HEK293 (cell line): ENCODE measurements around the gene PAX3.

Experiments
- CTCF ChIA-PET: fragments of 350-600 bp; formaldehyde crosslinking; extraction: SDS; loops from one replicate; lab custom pipeline; 2021; ENCODE audit warnings: antibody characterized with exemption; lab: Yijun Ruan, JAX
- POLR2A ChIA-PET: fragments of 300-600 bp; formaldehyde crosslinking; extraction: SDS; loops from one replicate; lab custom pipeline; 2020; ENCODE audit warnings: antibody characterized with exemption, inconsistent platforms; lab: Yijun Ruan, JAX
- H3K27ac ChIP-seq: fragments of 200-500 bp; sonication (Bioruptor generic); 2 replicates; pipeline ENCODE4 v1.5.1; 2014; ENCODE audit warnings: low read depth, low read length, control low read depth, inconsistent platforms; ENCODE audit errors: extremely low read depth
- H3K36me3 ChIP-seq, 2 experiments: fragments of 200-500 bp in 1 of 2; sonication (Bioruptor generic) in 1 of 2; 1 replicate in 1 of 2; 2 replicates in 1 of 2; pipeline ENCODE4 v1.5.1; 2014 to 2017; ENCODE audit warnings: inconsistent platforms in 2 of 2, low read length in 2 of 2; ENCODE audit not compliant: control insufficient read depth in 2 of 2, insufficient read depth in 1 of 2
- H3K4me1 ChIP-seq: fragments of 200-500 bp; sonication (Bioruptor generic); 2 replicates; pipeline ENCODE4 v1.5.1; 2014; ENCODE audit warnings: mild to moderate bottlenecking, low read length, inconsistent platforms; ENCODE audit not compliant: control insufficient read depth, insufficient read depth
- H3K4me3 ChIP-seq: 2 replicates; pipeline ENCODE4 v1.5.1; 2011; ENCODE audit warnings: low read depth, mild to moderate bottlenecking, control low read depth, low read length, moderate library complexity
- H3K9me3 ChIP-seq: fragments of 200-500 bp; sonication (Bioruptor generic); 2 replicates; pipeline ENCODE4 v1.5.1; 2014; ENCODE audit warnings: low read depth, low read length, inconsistent platforms; ENCODE audit not compliant: control insufficient read depth, insufficient read depth
- GLIS2 ChIP-seq: fragments of 450-650 bp; formaldehyde crosslinking; IDR thresholded peaks from 2 replicates; pipeline ENCODE4 v1.5.1; 2016; ENCODE audit warnings: missing biosample characterization, missing genetic modification characterization
- PRDM2 ChIP-seq: fragments of 450-650 bp; formaldehyde crosslinking; IDR thresholded peaks from 2 replicates; pipeline ENCODE4 v1.5.1; 2016; ENCODE audit warnings: missing biosample characterization, missing genetic modification characterization, borderline replicate concordance
- REST ChIP-seq: fragments of 450-650 bp; formaldehyde crosslinking; IDR thresholded peaks from 2 replicates; pipeline ENCODE4 v1.5.1; 2016; ENCODE audit warnings: missing biosample characterization, missing genetic modification characterization
- ZBTB44 ChIP-seq: fragments of 450-650 bp; IDR thresholded peaks from 2 replicates; pipeline ENCODE4 v1.5.1; 2018; ENCODE audit warnings: missing biosample characterization, mild to moderate bottlenecking, missing genetic modification characterization
- ZFP69B ChIP-seq: fragments of 450-650 bp; formaldehyde crosslinking; IDR thresholded peaks from 2 replicates; pipeline ENCODE4 v1.5.1; 2016; ENCODE audit warnings: missing biosample characterization, missing genetic modification characterization
- ZNF148 ChIP-seq: fragments of 450-650 bp; formaldehyde crosslinking; IDR thresholded peaks from 2 replicates; pipeline ENCODE4 v1.5.0; 2017; ENCODE audit warnings: missing biosample characterization, missing genetic modification characterization, borderline replicate concordance
- ZNF16 ChIP-seq: fragments of 450-650 bp; formaldehyde crosslinking; IDR thresholded peaks from 2 replicates; pipeline ENCODE4 v1.5.1; 2016; ENCODE audit warnings: low read depth, missing biosample characterization, missing genetic modification characterization
- ZNF248 ChIP-seq: fragments of 450-650 bp; formaldehyde crosslinking; IDR thresholded peaks from 2 replicates; pipeline ENCODE4 v1.5.1; 2017; ENCODE audit warnings: missing biosample characterization, missing genetic modification characterization
- ZNF292 ChIP-seq: fragments of 450-650 bp; formaldehyde crosslinking; IDR thresholded peaks from 2 replicates; pipeline ENCODE4 v1.5.1; 2016; ENCODE audit warnings: low read depth, missing biosample characterization, missing genetic modification characterization, borderline replicate concordance
- ZNF335 ChIP-seq: fragments of 450-650 bp; formaldehyde crosslinking; conservative IDR thresholded peaks from 2 replicates; pipeline ENCODE4 v1.5.1; 2016; ENCODE audit warnings: missing biosample characterization, missing genetic modification characterization
- ZNF341 ChIP-seq: fragments of 450-650 bp; formaldehyde crosslinking; IDR thresholded peaks from 2 replicates; pipeline ENCODE4; 2016; ENCODE audit warnings: low read depth, missing biosample characterization, missing genetic modification characterization
- ZNF398 ChIP-seq: fragments of 450-650 bp; formaldehyde crosslinking; IDR thresholded peaks from 2 replicates; pipeline ENCODE4 v1.5.1; 2017; ENCODE audit warnings: missing biosample characterization, missing genetic modification characterization
- ZNF404 ChIP-seq: fragments of 450-650 bp; formaldehyde crosslinking; IDR thresholded peaks from 2 replicates; pipeline ENCODE4 v1.5.1; 2017; ENCODE audit warnings: missing biosample characterization, missing genetic modification characterization
- ZNF416 ChIP-seq: fragments of 450-650 bp; formaldehyde crosslinking; IDR thresholded peaks from 2 replicates; pipeline ENCODE4 v1.5.1; 2016; ENCODE audit warnings: missing biosample characterization, missing genetic modification characterization
- ZNF664 ChIP-seq: fragments of 450-650 bp; formaldehyde crosslinking; IDR thresholded peaks from 2 replicates; pipeline ENCODE4 v1.5.1; 2016; ENCODE audit warnings: missing biosample characterization, missing genetic modification characterization
- ZNF707 ChIP-seq: fragments of 450-650 bp; formaldehyde crosslinking; IDR thresholded peaks from 2 replicates; pipeline ENCODE4 v1.5.1; 2016; ENCODE audit warnings: missing biosample characterization, missing genetic modification characterization
- ZSCAN5A ChIP-seq: fragments of 450-650 bp; formaldehyde crosslinking; IDR thresholded peaks from 2 replicates; pipeline ENCODE4 v1.5.1; 2016; ENCODE audit warnings: missing biosample characterization, missing genetic modification characterization

The PAX3 gene

GRCh38 chr2:222249444-222249843 is 49.4 kb downstream of the PAX3 start:
- H3K36me3 ChIP-seq = no peaks in the 10 kb centered on the region
- ChIA-PET CTCF (interaction anchor here (0.7 to 1.1 kb wide), 2 partner anchors 45 to 183 kb away, joined by 3 read pairs; no protein-coding TSS in a partner anchor), POLR2A (no interaction called here)
- no peak overlapping the region for H3K4me3 ChIP-seq
- H3K4me1 ChIP-seq = no peaks in the 10 kb centered on the region
- TF ChIP-seq REST (tag by site-specific recombination) (no peak), ZNF16 (tag by site-specific recombination) (no peak), ZNF148 (tag by site-specific recombination) (no peak), ZNF248 (tag by site-specific recombination) (no peak), GLIS2 (tag by site-specific recombination) (no peak), ZNF292 (tag by site-specific recombination) (no peak)
- TF ChIP-seq, all 188 proteins: peak for 0
- no peaks in the 10 kb centered on the region for H3K9me3 ChIP-seq
- no peak overlapping the region for H3K27ac ChIP-seq

- Histone ChIP-seq H3K36me3 (no peaks in the 10 kb centered on the region), H3K27ac (no peak overlapping the region), H3K4me3 (no peak overlapping the region), H3K9me3 (no peaks in the 10 kb centered on the region), H3K4me1 (no peaks in the 10 kb centered on the region)
- CTCF ChIA-PET = interaction anchor here (1.1 kb wide), 1 partner anchor 183 kb away, joined by 3 read pairs; no protein-coding TSS in a partner anchor
- POLR2A ChIA-PET = no interaction called here
- TF ChIP-seq ZNF404 (tag by site-specific recombination) = no peak
- no peak for TF ChIP-seq PRDM2 (tag by site-specific recombination)
- TF ChIP-seq ZSCAN5A (tag by site-specific recombination) = no peak
- TF ChIP-seq ZFP69B (tag by site-specific recombination) = no peak
- no peak for TF ChIP-seq ZNF335
- TF ChIP-seq ZNF341 = no peak
- TF ChIP-seq ZNF416 = no peak
- TF ChIP-seq ZBTB44 = no peak
- TF ChIP-seq ZNF664 (tag by site-specific recombination) = no peak
- no peak for TF ChIP-seq ZNF398 (tag by site-specific recombination)
- TF ChIP-seq ZNF707 (tag by site-specific recombination) = no peak
Observed at GRCh38 chr2:222248818-222249217, 50.0 kb downstream of the PAX3 start.
